Measurements from ENCODE around the gene NTN5.
"Not testable (repeated sequence)": the region's sequence is repeated elsewhere in the genome, so short reads cannot be mapped to it uniquely, and the experiment has no call there.

Gene NTN5

GRCh38 chr19:48642862-48643261 lies 30.0 kb downstream of the NTN5 start:
- DNase-seq: no peak

- no peak for DNase-seq
Measured at GRCh38 chr19:48641850-48642249, 31.0 kb downstream of the NTN5 start.

DNA sequence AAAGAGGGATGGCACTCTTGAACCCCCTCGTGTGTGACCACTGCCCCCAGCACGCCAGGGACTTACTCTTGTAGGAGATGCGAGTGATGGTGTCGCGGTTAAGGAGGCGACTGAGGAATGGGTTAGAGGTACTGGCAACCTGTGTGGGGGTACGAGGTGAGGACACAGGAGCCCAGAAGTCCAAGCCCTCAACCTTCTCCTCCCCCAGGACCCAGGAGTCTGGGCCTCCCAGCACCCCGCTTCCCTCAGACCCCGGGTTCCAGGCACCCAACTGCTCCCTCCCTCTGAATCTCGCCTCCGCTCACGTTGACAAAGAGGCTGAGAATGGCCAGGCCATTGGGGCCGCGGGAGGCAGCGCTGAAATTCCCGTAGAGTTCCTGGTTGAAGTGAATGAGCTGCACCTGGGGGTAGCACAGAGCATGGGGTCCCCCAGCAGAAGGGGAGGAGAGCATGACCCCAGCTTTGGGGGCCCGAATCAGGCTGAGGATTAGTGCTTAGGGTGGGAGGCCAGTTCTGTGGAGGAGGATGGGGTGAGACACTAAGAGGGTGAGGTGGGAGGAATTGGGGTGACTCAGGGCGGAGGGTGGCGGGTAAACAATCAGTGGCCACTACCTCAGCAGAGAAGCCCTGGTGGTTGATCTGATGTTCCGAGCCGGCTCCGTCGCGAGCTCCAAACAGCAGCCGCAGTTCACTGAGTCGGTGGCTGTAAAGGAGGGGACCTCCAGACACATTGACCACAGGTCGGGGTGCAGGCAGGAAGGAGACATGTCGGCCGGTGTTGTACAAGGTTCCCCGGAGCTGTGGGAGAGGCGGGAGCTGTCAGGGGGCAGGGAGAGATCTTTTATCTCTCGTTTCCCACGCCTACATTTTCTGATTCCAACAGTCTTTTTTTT lies 33.1 kb downstream of the NTN5 start:
- no peak for DNase-seq

GRCh38 chr19:48638831-48639381 lies 33.9 kb downstream of the NTN5 start:
- DNase-seq: no peak

DNA sequence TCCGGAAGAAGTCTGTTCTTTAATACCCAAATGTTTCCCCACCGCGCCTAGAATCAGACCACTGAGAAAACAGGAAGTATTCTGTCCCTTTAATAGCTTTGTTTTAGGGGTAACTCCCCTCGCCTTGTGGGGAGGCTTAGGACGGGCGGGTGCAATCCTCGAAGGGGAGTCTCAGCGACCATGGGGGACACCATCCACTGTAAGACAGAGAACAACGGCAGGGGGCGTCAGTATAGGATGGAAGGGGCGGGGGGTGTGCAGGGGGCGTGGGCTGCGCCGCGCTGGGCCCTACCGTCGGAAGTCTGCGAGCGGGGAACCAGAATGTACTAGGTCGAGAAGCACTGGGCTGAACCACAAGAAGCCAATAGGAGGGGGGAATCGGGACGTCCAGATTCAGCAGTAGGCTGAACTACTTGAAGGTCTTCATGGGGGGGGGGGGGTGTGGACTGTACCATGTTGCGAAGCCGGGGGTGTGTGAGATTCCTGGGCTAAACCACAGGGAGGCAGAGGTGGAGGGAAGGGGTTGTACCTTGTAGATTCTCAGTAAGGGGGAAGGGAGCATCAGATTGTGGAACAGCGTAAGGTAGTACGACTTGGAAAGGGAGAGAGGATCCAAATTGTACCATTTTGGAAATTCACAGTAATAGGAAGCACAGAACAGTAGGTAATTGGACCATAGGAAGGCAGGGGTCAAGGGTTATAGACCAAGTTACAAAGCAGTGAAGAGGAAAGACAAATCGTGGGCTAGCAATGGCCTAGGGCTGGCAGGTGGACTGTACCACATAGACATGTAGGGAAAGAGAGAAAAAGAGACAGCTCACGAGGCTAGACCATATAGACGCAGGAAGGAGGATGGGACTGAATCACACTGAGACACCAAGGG lies 34.6 kb downstream of the NTN5 start:
- DNase-seq: peak; percentile 84 to 93

- peak; percentile 99 to 100 for DNase-seq
Measured at GRCh38 chr19:48637449-48637947, 35.3 kb downstream of the NTN5 start.

DNA sequence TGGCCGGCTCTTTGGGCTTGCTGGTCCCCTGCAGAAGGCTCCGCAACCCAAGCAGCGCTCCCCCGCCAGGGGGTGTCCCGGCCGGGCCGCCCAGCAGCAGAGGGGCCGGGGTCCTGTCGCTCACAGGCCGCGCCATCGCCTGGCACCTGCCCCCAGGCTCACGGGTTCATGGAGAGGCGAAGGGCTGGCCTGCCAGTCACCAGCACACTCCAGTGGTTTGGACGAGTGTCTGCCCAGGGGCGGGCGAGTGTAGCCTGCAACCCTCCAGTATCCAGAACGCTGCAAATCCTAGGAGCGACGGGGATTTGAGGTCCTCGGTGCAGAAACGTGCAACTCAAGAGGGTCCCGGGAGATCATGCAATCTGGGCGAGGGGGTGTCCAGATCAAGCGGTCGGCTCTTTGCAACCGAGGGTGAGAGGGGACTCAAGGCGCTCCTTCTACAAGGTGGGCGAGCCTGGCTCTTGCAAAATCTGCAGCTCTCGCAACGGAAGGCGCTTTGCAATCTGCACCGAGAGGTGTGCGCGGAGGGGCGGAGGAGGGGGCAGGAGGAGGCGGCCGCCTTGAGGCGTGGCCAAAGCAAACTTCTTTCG lies 35.9 kb downstream of the NTN5 start, which contains the start of gene DBP:
Gene DBP, minus strand, starts transcription at position 521 of the 590 bp plus-strand sequence. Its CDS starts 385 bp downstream, at position 136.
- no peak for DNase-seq

DNA sequence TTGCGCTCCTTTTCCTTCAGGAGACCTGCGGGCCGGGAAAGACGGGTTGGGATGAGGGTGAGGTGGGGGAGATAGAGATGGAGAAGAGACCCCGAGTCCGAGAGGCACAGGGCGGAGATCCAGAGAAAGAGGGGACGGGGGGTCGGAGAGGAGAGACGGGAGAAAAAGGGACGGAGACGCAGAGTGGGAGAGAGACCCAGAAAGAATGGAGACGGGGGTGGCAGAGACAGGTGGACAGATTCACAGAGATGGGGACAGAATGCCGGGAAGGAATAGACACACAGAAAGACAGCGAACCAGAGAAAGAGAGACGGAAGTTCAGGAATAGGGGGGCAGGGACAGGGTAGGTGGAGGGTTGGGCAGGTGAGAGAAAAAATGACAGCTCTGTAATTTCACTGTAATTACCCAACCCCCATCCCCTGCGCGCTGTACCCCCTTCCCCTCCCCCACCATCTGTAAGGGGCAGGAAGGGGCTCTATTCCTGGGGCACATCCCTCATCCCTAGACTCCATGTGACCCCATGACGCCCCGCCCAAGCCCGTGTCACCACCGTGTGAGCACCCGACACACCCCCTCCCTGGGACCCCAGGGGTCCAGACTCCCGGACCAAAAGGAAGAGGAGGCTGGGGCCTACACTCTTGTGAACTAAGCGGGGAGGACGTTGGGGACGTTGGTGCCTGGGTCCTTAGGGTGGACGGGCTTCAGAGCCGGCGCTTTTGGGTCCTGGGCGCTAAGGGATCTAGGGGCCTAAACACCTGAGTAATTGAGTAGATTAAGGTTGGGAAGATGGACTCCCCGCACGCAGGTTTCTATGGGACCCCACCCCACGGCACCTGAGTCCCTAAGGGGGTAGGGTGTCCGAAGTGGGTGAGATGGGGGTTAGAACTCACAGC lies 36.6 kb downstream of the NTN5 start:
- peak in 1 of 2 experiments; percentile 38 for DNase-seq

DNA sequence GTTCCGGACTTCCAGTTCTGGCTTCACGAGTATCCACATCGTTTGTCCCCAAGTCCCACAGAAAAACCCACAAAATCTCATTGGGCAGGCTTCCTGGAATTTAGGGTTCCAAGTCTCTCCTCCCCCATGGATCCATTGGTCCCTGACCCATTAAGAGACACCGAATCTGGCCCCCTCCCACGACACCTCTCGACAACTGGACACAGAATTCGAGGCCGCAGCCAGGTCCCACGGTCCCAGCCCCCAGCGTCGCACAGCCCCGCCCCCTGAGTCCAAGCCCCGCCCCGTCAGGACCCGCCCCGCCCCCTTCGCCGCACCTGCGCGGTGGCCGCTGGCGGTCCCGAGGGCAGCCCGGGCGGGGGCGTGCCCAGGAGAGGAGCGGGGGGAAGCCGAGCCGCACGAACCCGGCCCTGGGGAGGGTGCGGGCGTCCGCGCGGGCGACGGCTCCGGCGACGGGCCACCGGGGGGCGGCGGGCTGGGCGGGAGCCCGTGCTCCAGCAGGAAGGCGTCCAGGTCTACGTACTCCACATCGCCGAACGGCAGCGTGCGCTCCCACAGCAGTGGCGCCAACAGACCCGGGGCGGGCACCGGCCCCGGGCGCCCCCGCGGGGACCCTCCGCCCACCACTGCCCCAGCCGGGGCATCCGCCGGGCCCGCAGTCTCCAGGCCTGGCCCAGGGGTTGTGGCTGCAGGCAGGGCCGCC lies 37.4 kb downstream of the NTN5 start:
- DNase-seq: peak in 1 of 2 experiments; percentile 81

GRCh38 chr19:48634424-48635262 lies 38.2 kb downstream of the NTN5 start:
- DNase-seq: peak; percentile 88 to 98

GRCh38 chr19:48634036-48634342 lies 38.8 kb downstream of the NTN5 start:
- no peak for DNase-seq

DNA sequence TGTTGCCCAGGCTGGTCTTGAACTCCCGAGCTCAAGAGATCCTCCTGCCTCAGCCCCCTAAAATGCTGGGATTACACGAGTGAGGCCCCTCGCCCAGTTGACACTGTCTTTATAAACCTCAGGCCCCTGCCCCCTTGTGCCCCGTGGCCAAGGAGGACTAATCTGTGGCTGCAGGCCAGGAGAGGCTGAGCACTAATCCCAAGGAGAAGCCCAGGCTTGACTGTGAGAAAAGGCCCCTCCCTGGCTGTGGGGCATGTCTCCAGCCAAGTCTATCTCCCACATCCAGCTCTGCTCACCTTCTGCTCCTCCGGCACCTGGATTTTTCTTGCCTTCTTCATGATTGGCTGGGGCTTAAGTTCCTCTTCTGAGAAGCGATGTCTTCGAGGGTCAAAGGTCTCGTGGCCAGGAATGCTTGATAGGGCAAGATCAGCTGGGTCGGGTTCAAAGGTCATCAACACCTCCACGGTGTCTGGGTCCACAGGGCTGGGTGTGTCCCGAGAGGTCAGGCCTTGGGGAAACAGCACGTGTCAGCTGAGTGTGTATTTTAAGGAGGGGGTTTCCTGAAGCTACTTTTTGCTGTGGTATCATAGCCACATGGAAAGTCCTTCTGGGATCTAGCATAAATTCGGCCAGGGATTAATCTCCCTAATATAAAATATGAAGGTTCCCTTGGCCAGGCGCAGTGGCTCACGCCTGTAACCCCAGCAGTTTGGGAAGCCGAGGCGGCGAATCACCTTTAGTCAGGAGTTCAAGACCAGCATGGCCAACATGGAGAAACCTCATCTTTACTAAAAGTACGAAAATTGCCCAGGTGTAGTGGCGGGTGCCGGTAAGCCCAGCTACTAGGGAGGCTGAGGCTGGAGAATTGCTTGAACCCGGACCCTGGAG lies 39.4 kb downstream of the NTN5 start:
- DNase-seq: peak in 1 of 2 experiments; percentile 32

DNA sequence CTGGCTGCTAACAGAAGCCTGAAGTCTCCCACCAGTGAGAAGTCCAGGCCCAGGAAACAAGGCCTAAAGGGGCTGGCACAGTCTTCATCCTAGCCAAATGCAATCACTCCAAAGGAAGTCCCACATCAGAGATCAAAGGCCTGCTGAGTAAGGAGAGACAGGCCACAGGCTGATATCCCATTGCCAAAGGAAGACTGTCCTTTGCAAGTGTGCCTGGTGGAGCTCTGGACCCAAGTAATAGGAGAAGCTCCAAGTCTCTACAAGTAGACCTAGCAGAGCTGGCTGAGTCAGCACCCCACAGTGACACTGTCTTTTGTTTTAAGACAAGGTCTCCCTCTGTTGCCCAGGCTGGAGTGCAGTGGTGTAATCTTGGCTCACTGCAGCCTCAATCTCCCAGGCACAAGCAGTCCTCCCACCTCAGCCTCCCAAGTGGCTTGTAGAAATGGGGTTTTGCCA lies 40.1 kb downstream of the NTN5 start:
- no peak for DNase-seq

- not testable (repeated sequence) for DNase-seq
Measured at GRCh38 chr19:48632286-48632685, 40.5 kb downstream of the NTN5 start.

DNA sequence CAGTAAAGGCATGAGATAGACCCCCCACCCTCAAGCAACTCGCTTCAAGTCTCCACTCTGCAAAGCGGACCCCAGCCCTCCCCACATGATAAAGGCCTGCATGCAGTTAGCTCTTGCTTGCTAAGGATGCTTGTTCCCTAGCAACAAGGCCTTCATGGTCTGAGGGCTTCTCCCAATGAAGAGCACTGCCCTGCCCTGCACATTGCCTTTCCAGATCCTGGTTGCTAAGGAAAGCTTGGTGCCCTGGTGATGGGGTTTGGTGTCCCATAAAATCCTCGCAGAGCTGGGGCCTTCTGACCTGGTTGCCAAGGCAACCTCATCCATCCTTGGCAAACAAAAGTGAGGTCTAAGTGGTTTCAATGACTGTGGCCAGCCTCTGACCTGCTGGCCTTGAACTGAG lies 41.6 kb downstream of the NTN5 start:
- DNase-seq: no peak

DNA sequence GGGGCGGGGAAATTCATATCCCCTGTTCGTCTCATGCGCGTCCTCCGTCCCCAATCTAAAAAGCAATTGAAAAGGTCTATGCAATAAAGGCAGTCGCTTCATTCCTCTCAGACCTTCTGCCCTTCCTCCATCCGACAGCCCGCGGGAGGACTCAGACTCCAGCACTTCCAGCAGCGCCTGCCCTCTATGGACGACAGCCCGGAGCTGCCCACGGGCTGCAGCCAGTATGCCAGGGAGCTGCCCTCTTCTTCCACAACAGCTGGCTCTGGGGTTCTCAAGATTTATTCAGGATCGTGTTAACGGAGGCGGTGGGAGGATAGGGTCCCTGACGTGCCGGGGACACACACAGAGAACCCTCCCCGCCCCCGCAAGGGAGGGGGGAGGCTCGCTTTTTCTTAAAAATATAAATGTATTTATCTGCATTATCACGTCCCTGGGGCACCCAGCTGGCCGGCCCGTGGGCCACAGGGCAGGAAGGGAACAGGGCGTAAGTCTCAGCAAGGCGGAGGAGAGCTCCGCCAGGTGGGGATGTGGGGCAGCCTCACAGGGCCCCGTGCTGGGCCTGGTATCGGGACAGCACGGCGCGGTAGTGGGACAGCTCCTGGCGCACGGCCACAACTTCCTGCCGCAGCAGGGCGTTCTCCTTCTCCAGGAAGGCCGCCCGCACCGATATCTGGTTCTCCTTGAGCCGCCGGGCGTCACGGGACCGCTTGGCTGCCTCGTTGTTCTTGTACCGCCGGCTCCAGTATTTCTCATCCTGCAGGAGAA lies 42.3 kb downstream of the NTN5 start:
- DNase-seq: no peak

DNA sequence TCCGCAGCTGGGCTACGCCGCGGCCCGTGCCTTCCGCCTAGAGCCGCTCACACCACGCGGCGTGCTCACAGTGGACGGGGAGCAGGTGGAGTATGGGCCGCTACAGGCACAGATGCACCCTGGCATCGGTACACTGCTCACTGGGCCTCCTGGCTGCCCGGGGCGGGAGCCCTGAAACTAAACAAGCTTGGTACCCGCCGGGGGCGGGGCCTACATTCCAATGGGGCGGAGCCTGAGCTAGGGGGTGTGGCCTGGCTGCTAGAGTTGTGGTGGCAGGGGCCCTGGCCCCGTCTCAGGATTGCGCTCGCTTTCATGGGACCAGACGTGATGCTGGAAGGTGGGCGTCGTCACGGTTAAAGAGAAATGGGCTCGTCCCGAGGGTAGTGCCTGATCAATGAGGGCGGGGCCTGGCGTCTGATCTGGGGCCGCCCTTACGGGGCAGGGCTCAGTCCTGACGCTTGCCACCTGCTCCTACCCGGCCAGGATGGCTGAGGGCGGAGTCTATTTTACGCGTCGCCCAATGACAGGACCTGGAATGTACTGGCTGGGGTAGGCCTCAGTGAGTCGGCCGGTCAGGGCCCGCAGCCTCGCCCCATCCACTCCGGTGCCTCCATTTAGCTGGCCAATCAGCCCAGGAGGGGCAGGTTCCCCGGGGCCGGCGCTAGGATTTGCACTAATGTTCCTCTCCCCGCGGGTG lies 43.1 kb downstream of the NTN5 start:
- no peak for DNase-seq

DNA sequence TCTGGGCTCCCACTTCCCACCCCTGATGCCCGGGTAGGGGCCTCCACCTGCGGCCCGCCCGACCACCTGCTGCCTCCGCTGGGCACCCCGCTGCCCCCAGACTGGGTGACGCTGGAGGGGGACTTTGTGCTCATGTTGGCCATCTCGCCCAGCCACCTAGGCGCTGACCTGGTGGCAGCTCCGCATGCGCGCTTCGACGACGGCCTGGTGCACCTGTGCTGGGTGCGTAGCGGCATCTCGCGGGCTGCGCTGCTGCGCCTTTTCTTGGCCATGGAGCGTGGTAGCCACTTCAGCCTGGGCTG lies 43.6 kb downstream of the NTN5 start:
- DNase-seq: no peak
